ENCODE measurements around the gene TSHZ1.

TSHZ1 gene

GRCh38 chr18:75248426-75249174 lies 38.0 kb downstream of the TSHZ1 start:
- no peak for DNase-seq

GRCh38 chr18:75249175-75249518 lies 38.5 kb downstream of the TSHZ1 start:
- no peak for DNase-seq

- no peak for DNase-seq
Measured at GRCh38 chr18:75249672-75250470, 39.3 kb downstream of the TSHZ1 start.

GRCh38 chr18:75250471-75250821 lies 39.8 kb downstream of the TSHZ1 start:
- DNase-seq, result no peak

GRCh38 chr18:75251466-75251865 lies 40.9 kb downstream of the TSHZ1 start:
- no peak for DNase-seq

GRCh38 chr18:75252136-75252535 lies 41.5 kb downstream of the TSHZ1 start:
- no peak for DNase-seq

GRCh38 chr18:75253043-75253442 lies 42.4 kb downstream of the TSHZ1 start:
- no peak for DNase-seq

- no peak for DNase-seq
Measured at GRCh38 chr18:75253784-75254183, 43.2 kb downstream of the TSHZ1 start.

- DNase-seq, result no peak
Measured at GRCh38 chr18:75255094-75255493, 44.5 kb downstream of the TSHZ1 start.

- no peak for DNase-seq
Measured at GRCh38 chr18:75256376-75256775, 45.8 kb downstream of the TSHZ1 start.

GRCh38 chr18:75257605-75258004 lies 47.0 kb downstream of the TSHZ1 start:
- no peak for DNase-seq

- DNase-seq, result no peak
Measured at GRCh38 chr18:75261430-75262223, 51.0 kb downstream of the TSHZ1 start.

- no peak for DNase-seq
Measured at GRCh38 chr18:75262511-75262910, 51.9 kb downstream of the TSHZ1 start.

GRCh38 chr18:75264195-75264594 lies 53.6 kb downstream of the TSHZ1 start:
- DNase-seq, result no peak

GRCh38 chr18:75264926-75265597 lies 54.5 kb downstream of the TSHZ1 start:
- DNase-seq, result no peak

GRCh38 chr18:75265872-75266271 lies 55.3 kb downstream of the TSHZ1 start:
- DNase-seq, result no peak

- no peak for DNase-seq
Measured at GRCh38 chr18:75267643-75268363, 57.2 kb downstream of the TSHZ1 start.

- no peak for DNase-seq
Measured at GRCh38 chr18:75268364-75268646, 57.7 kb downstream of the TSHZ1 start.

GRCh38 chr18:75269124-75269680 lies 58.6 kb downstream of the TSHZ1 start:
- DNase-seq, result no peak

GRCh38 chr18:75269696-75270095 lies 59.1 kb downstream of the TSHZ1 start:
- no peak for DNase-seq

GRCh38 chr18:75271952-75272351 lies 61.4 kb downstream of the TSHZ1 start:
- DNase-seq, result no peak

GRCh38 chr18:75273817-75274216 lies 63.2 kb downstream of the TSHZ1 start:
- no peak for DNase-seq

Data from activated effector memory CD4-positive, alpha-beta T cell treated with Interleukin-2 at 50 U/mL for 16 hours (primary cell).